ENCODE measurements around the gene SAE1. TPM values are rescaled to one million over a fixed set of nuclear protein-coding genes. Genes with fewer than 3 reads are reported as not detected.
A peak's percentile ranks its signal among the peaks of the same experiment; 100 is the strongest.

Gene SAE1
- total and polyA plus RNA-seq, 10 of the 15 experiments (the other 5 are each of a cell fraction or from before 2014, with no cell fraction given) = 62.0 to 246 (median 148) TPM

DNA sequence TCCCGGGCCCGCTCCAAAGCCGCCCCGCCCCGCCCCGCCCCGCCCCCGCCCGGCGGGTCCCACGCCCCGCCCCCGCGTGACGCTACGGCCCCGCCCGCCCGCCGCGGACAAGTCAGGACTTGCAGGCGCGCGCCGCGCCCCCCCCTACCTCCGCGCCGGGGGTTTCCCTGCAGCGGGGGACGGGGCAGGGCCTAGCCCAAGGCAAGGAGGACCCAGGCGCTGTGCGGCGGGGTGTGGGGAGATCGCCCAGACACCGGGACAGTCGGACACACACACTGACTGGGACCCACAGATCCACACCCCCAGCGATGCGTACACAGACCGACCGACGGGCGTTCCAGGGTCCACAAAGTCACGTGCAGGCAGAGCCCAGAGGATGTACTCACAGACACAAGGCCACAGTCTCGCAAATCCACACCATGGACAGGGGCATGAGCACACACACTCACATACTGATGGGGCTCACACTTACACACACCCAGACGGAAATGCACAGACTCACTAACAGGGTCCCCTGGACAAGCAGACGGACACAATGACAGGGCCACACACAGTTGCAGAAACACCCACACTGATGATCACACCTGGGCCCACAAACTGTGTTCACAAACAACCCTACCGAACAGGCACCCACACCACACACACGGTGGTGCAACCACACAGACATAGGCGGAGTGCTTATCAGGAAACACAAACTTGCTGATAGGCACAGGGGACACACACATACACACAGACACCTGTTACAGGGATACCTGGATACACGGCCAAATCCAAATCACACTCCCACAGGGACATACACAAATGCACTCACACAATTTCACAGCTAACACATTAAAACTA lies 100.8 kb downstream of the SAE1 start (continued):
- TF ChIP-seq ZNF687 (IDR thresholded peaks at IDR 0.05) (peak; percentile 81; the same call in 1 of the 2 replicates), NR2C1 (IDR thresholded peaks at IDR 0.05) (no peak), SKIL (IDR thresholded peaks at IDR 0.05; ENCODE audit: low read depth, poor library complexity, severe bottlenecking) (peak; percentile 83), NFYA (IDR thresholded peaks at IDR 0.05; ENCODE audit: borderline replicate concordance, low read depth, low read length) (no peak), BMI1 (IDR thresholded peaks at IDR 0.05; ENCODE audit: borderline replicate concordance) (no peak), CREB1 (IDR thresholded peaks at IDR 0.05; ENCODE audit: low read depth) (peak; percentile 81; the same call in 1 of the 2 replicates), PAX5 (IDR thresholded peaks at IDR 0.05; ENCODE audit: borderline replicate concordance, low read depth, low read length) (peak; percentile 75), ZSCAN29 (IDR thresholded peaks at IDR 0.05) (no peak), ETV6 (conservative IDR thresholded peaks at IDR 0.05 in 1 of 2, IDR thresholded peaks at IDR 0.05 in 1 of 2; ENCODE audit: borderline replicate concordance in 1 of 2, low read depth in 1 of 2) (no peak), MTA3 (IDR thresholded peaks at IDR 0.05; ENCODE audit: borderline replicate concordance, low read length) (no peak), CHD4 (IDR thresholded peaks at IDR 0.05) (no peak), NFYB (IDR thresholded peaks at IDR 0.05; ENCODE audit: insufficient read depth, low read depth, low read length) (no peak), CEBPB (IDR thresholded peaks at IDR 0.05; ENCODE audit: borderline replicate concordance in 1 of 2, low read depth in 2 of 2, low read length in 2 of 2) (no peak), BCL11A (IDR thresholded peaks at IDR 0.05; ENCODE audit: low read depth, low read length) (no peak), FOS (IDR thresholded peaks at IDR 0.05; ENCODE audit: borderline replicate concordance, extremely low read depth, insufficient read length) (no peak), TBL1XR1 (IDR thresholded peaks at IDR 0.05; ENCODE audit: low read depth, low read length) (peak; percentile 72; the same call in 1 of the 2 replicates), BHLHE40 (IDR thresholded peaks at IDR 0.05; ENCODE audit: borderline replicate concordance in 1 of 2, low read depth in 2 of 2, low read length in 1 of 2) (peak; percentile 90 to 97), IRF4 (IDR thresholded peaks at IDR 0.05; ENCODE audit: low read depth, low read length) (0 out of 2 replicates have a peak, but pooled peaks have one; percentile 34)
- TF ChIP-seq, protein P1, sequence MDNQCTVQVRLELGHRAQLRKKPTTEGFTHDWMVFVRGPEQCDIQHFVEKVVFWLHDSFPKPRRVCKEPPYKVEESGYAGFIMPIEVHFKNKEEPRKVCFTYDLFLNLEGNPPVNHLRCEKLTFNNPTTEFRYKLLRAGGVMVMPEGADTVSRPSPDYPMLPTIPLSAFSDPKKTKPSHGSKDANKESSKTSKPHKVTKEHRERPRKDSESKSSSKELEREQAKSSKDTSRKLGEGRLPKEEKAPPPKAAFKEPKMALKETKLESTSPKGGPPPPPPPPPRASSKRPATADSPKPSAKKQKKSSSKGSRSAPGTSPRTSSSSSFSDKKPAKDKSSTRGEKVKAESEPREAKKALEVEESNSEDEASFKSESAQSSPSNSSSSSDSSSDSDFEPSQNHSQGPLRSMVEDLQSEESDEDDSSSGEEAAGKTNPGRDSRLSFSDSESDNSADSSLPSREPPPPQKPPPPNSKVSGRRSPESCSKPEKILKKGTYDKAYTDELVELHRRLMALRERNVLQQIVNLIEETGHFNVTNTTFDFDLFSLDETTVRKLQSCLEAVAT (IDR thresholded peaks at IDR 0.05) = peak; percentile 86; the same call in 1 of the 2 replicates
- TF ChIP-seq, protein P2, sequence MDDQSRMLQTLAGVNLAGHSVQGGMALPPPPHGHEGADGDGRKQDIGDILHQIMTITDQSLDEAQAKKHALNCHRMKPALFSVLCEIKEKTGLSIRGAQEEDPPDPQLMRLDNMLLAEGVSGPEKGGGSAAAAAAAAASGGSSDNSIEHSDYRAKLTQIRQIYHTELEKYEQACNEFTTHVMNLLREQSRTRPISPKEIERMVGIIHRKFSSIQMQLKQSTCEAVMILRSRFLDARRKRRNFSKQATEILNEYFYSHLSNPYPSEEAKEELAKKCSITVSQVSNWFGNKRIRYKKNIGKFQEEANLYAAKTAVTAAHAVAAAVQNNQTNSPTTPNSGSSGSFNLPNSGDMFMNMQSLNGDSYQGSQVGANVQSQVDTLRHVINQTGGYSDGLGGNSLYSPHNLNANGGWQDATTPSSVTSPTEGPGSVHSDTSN (IDR thresholded peaks at IDR 0.05; ENCODE audit: insufficient replicate concordance, low read depth, low read length) = no peak

Data from GM12878 (cell line).